Stimulated activated CD4-positive, alpha-beta T cell treated with anti-CD3 and anti-CD28 coated beads, Interleukin-2, amount 100 ng/mL, for 48 hours (primary cell): ENCODE data around the gene CYP4F3.
"Not testable (repeated sequence)": the region's sequence is repeated elsewhere in the genome, so short reads cannot be mapped to it uniquely, and the experiment has no call there.

Experiments used
- DNase-seq, 2 donors: peaks; one replicate each; pipeline ENCODE4 v3.0.0-alpha.2; 2020

CYP4F3 gene

GRCh38 chr19:15671891-15672579 is 31.3 kb downstream of the CYP4F3 start:
- no peak for DNase-seq

DNA sequence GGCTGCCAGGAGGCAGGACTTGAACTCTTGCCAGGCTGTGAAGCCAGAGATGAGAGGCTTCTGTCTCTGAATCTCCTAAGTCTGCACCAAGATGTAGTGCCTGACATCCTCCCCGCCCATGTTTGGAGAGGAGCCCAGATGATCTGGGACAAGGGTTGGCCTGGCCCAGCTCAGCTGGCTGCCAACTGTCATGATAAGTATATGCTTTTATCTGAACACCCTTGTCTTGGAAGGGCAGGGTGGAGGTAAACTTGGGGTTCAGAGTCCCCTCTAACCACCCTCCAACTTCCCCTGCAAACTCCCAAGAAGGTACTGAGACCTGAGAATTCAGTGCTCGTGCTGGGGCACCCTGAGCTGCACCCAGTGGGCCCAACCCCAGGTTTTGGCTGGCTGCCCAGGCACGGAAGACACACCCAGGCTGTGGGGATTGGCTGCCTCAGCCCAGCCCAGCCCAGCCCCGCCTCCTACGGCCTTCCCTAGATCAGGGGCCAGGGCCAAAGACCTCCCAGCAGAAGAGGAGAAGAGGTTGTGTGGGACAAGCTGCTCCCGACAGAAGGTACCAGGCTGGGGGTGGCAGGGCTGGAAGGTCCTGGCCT is 32.0 kb downstream of the CYP4F3 start, which contains the start of gene CYP4F12:
Gene CYP4F12 (plus strand): TSS at position 508 of the 596 bp plus-strand sequence. CDS start 443 bp downstream, outside the sequence.
- no peak for DNase-seq

DNA sequence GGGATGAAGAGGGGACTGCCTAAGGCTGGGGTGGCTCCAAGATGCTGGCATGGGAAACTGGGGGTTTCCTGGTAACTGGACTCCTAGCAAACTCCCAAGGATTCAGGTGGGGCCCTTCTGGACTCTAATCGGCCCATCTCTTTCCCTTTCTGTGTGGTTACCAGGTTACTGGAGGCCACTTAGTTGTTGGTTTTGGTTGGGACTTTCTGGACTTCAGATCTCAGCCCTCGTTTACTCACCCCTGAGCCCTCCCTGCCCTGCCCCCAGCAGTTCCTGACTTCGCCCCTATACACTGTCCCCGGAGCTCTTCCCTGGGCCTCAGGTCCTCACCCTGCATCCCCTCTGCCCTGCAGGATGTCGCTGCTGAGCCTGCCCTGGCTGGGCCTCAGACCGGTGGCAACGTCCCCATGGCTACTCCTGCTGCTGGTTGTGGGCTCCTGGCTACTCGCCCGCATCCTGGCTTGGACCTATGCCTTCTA is 32.5 kb downstream of the CYP4F3 start:
- no peak for DNase-seq

DNA sequence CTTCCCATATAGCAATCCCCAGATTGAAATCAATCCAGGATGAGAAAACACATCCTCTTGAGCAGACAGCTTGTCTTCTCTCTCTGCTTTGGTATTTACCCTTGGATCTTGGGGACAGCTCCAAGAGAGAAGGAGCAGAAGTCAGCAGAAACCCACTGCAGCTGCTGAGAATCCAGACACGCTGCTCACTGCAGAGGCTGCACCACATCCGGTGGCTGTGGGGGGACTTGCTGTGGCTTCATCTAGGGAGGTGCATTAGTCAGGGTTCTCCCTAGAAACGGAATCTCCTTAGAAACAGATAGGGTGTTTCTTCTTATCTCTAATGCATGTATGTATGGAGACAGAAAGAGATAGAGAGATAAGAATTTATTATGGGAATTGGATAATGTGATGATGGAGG is 34.9 kb downstream of the CYP4F3 start:
- no peak for DNase-seq

GRCh38 chr19:15679089-15679488 is 38.4 kb downstream of the CYP4F3 start:
- DNase-seq = no peak

- not testable (repeated sequence) for DNase-seq
Measured at GRCh38 chr19:15679865-15680264, 39.2 kb downstream of the CYP4F3 start.

DNA sequence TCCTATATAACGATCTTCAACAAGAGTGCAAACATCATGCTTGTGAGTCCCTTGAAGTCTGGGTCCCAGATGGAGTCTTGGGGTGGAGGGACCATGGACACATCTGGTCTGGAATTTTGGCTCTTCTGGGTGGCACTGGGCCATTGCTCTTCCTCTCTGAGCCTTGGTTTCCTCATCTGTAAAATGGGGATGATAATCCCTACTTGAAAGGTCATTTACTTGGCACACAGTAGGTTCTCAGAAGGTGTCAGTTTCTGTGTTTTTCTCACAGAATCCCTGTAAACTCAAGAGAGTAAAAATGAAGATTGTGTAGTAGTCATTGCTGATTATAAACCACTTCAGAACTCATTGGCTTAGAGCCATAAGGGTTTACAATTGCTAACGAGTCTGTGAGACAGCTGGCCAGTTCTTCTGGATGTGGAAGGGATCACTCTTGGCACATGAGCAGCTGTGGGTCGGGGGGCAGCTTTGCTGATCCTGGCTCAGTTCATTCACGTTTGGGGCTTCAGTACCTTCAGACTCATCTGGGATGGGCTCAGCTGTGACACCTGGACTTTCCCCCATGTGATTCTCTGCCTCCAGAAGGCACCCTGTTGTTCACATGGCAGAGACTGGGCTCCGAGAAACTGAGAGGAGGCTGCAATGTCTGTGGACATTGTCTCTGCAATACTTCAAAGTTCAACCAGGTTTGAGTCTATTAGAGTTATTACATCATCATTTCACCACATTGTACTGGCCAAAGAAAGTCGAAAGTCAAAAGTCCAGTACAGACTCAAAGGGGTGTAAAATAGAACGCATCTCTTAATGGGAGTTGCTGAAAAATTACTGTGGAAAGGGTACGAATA is 40.0 kb downstream of the CYP4F3 start:
- no peak for DNase-seq

DNA sequence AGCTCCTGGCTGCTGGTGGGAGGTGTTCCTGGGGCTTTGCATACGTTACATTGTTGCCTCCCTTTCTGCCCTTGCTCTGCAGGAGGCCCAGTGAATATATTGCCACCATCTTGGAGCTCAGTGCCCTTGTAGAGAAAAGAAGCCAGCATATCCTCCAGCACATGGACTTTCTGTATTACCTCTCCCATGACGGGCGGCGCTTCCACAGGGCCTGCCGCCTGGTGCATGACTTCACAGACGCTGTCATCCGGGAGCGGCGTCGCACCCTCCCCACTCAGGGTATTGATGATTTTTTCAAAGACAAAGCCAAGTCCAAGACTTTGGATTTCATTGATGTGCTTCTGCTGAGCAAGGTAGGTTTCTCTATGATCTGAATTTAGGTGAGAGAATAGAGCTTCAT is 42.7 kb downstream of the CYP4F3 start:
- no peak for DNase-seq

GRCh38 chr19:15684828-15685227 is 44.1 kb downstream of the CYP4F3 start:
- DNase-seq = no peak

DNA sequence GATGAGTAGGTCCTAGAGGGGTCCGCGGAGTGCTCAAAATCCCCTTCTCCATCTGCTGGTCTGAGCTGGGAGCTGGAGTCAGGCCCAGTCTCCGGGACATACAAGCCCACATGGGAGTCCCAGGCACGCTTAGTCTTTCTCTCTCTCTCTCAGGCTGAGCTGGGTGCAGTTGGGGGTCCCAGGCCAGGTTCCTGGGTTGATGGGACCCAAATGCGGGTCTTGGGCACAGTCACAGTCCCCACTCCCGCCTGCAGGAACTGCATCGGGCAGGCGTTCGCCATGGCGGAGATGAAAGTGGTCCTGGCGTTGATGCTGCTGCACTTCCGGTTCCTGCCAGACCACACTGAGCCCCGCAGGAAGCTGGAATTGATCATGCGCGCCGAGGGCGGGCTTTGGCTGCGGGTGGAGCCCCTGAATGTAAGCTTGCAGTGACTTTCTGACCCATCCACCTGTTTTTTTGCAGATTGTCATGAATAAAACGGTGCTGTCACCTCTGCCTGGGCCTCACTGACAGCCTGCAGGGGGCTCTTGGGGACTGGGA is 56.0 kb downstream of the CYP4F3 start:
- DNase-seq = no peak

GRCh38 chr19:15701757-15702533 is 61.2 kb downstream of the CYP4F3 start:
- no peak for DNase-seq

- peak; percentile 3 to 9 for DNase-seq
Measured at GRCh38 chr19:15702534-15702930, 61.8 kb downstream of the CYP4F3 start.
